SH-SY5Y (cell line): ENCODE results near the gene TBL2.

Experiments used
- GATA2 ChIP-seq: IDR thresholded peaks from 2 replicates; pipeline ENCODE4 v1.6.1; 2011; ENCODE audit warnings: mild to moderate bottlenecking, low read depth, low read length
- GATA3 ChIP-seq: IDR thresholded peaks from 2 replicates; pipeline ENCODE4 v1.6.1; 2011; ENCODE audit warnings: low read depth, mild to moderate bottlenecking, low read length, moderate library complexity

- TF ChIP-seq GATA3 (no peak), GATA2 (no peak)
These were observed 15.0 kb upstream of the TBL2 start for GRCh38 chr7:73593207-73594045.
